HTERT RPE-1 (cell line): ENCODE measurements around the gene GATA2.

Source experiments
- in situ Hi-C: fragments of 300-500 bp; cut with MboI; formaldehyde crosslinking; loops from 4 replicates; pipeline ENCODE4 v1.14.3; 2020; ENCODE audit warnings: low sequenced_read_pairs

Gene GATA2

GRCh38 chr3:128458746-128459460 lies 34.1 kb downstream of the GATA2 start:
- in situ Hi-C loops = no loop called here

GRCh38 chr3:128457937-128458336 lies 35.1 kb downstream of the GATA2 start:
- in situ Hi-C loops = no loop called here

- in situ Hi-C loops = no loop called here
Measured at GRCh38 chr3:128456776-128457715, 36.0 kb downstream of the GATA2 start.

DNA sequence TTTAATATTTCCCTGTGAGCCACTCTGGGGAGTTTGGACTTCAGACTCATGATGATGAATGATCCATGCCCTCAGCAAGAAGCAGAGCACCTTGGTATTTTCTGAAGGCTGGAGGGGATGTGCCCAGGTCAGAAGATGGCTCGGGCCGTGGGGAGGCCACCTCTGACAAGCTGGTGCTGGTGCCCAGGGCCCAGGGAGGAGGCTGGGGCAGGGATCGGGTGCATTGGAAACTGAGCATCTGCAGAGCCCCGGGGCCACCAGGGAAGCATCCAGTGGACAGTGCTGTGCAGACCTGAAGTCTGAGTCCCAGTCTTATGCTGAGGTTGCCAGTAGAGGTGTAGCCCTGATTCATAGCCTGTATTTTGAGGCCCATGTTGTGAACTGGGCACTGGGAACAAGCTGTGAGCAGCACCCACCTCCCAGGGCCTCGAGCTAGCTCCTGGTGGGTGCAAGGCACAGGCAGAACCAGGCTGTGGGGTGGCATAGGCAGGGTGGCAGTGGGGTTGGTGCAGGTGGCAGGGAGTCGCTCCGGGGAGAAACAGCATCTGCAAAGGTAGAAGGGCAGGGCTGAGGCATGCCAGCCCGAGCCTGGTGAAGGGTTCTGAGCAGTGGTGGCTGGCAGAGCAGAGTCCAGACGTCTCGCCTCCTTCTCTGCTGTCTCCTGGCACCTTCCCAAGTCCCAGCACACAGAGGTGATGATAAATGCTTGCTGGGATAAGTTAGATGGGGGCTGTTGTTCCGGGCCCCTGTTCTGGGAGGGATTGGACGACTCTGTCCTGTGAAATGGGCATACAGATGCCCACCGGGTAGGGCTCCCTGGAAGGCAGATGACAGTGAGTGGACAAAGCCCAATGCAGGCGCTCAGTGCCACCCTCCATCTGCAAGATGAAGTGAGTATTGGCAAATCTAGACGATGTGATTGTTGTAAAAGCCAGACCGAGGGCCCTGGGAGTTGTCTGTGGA lies 36.9 kb downstream of the GATA2 start:
- in situ Hi-C loops = no loop called here

DNA sequence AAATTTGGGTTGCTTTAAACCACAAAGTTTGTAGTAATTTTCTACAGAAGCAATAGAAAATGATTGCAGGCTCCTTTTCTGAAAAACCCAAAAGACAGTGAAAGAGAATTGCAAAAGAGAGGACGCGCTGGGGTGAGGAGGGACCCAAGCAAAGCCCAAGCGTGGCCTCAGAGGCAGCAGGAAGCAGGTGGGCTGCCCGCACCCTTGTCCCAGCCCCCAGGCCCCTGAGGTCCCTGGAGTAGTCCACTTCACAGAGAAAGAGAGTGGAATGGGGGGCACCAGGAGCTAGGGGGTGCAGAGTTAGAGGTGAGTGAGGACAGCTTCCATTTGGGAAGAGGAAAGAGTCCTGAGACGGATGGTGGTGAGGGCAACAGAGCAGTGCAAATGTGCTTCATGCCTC lies 37.9 kb downstream of the GATA2 start:
- in situ Hi-C loops = no loop called here

DNA sequence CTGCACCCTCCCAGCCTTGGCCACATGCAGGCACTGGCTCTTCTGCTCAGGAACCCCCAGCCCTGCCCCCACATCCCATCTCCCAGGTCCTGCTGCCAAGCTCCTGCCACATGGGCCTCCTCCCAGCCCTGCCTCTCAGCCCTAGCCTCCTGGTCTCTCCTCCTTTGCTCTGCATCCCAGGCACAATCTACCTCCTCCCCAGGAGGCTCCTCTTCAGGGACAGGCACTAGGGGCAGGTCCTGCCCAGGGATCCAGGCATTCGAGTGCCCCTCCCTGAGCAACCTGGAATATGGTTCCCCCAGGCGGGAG lies 38.7 kb downstream of the GATA2 start:
- in situ Hi-C loops = no loop called here

- in situ Hi-C loops = no loop called here
Measured at GRCh38 chr3:128453501-128454309, 39.3 kb downstream of the GATA2 start.

- in situ Hi-C loops = no loop called here
Measured at GRCh38 chr3:128452678-128453275, 40.2 kb downstream of the GATA2 start.

DNA sequence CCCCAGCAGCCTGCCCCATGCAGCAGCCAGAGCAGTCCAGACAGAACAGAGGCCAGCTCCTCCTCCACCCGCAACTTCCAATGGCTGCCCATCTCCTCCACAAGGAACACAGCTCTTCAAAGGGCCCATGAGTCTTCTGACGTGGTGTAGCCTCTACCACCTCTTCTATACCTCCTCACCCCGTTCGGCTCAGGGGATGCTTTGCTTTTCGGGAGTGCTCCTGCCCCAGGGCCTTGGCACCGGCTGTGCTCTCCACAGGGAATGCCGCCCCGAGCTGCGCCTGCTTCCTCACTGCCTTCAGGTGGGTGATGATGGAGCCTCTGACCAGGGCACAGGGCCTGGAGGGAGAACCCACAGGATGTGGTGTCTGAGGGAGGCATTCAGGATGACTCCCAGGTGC lies 40.9 kb downstream of the GATA2 start:
- in situ Hi-C loops = no loop called here

GRCh38 chr3:128449111-128449638 lies 43.8 kb downstream of the GATA2 start:
- in situ Hi-C loops = loop anchor here (25.0 kb wide), 1 partner anchor 138 kb away; no protein-coding TSS in a partner anchor

- in situ Hi-C loops = loop anchor here (25.0 kb wide), 1 partner anchor 139 kb away; no protein-coding TSS in a partner anchor
Measured at GRCh38 chr3:128448491-128448890, 44.5 kb downstream of the GATA2 start.

GRCh38 chr3:128447561-128448013 lies 45.4 kb downstream of the GATA2 start:
- in situ Hi-C loops = loop anchor here (25.0 kb wide), 1 partner anchor 140 kb away; no protein-coding TSS in a partner anchor

GRCh38 chr3:128446821-128447220 lies 46.2 kb downstream of the GATA2 start:
- in situ Hi-C loops = loop anchor here (25.0 kb wide), 1 partner anchor 140 kb away; no protein-coding TSS in a partner anchor

GRCh38 chr3:128445357-128445756 lies 47.6 kb downstream of the GATA2 start:
- in situ Hi-C loops = loop anchor here (25.0 kb wide), 1 partner anchor 142 kb away; no protein-coding TSS in a partner anchor

- in situ Hi-C loops = loop anchor here (25.0 kb wide), 1 partner anchor 144 kb away; no protein-coding TSS in a partner anchor
Measured at GRCh38 chr3:128443771-128444170, 49.2 kb downstream of the GATA2 start.

DNA sequence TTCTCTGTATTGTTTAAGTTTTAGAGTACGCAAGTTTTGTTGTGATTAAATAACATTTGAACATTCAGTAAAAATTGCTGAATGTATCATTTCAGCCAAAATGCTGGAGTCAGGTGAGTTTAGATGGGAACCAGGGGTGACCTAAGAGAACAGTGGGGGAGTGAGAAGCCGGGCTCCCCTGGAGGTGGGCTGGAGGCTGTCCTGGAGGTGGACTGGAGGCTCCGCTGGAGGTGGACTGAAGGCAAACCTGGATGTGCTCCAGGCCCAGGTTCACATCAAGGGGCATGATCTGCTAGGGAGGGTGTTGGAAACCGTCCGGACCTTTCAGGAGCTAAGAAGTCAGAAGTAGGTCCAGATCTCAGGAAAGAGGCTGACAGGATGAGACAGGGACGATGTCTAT lies 50.1 kb downstream of the GATA2 start:
- in situ Hi-C loops = loop anchor here (25.0 kb wide), 1 partner anchor 144 kb away; no protein-coding TSS in a partner anchor

DNA sequence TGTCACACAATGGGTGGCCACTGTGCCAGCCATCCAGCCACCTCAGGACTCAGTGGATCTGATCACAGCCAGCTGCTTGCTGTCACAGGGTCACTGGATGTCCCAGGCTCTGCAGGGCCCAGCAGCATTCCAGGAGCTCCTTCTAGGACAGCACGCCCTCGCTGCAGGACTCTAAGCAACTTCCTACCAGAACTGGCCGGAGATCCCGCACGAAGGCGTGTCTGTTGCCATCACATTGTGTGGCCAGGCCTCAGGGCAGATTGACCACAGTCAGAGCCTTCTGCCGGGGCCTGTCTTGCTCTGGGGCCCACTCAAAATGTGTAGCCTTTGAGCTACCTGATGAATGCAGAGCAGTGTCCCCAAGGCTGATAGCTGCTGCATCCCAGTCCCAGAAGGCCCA lies 50.9 kb downstream of the GATA2 start:
- in situ Hi-C loops = loop anchor here (25.0 kb wide), 1 partner anchor 145 kb away; no protein-coding TSS in a partner anchor

GRCh38 chr3:128439226-128439625 lies 53.8 kb downstream of the GATA2 start:
- in situ Hi-C loops = loop anchor here (25.0 kb wide), 1 partner anchor 148 kb away; no protein-coding TSS in a partner anchor
